Activated T-helper 1 cell treated with anti-CD3 and anti-CD28 coated beads, Interleukin-2, amount 50 U/mL, for 16 hours (primary cell): ENCODE measurements around the gene FOXRED2.
"Not testable (repeated sequence)": the region's sequence is repeated elsewhere in the genome, so short reads cannot be mapped to it uniquely, and the experiment has no call there.

Experiments used
- DNase-seq, 2 donors: peaks; one replicate each; pipeline ENCODE4 v3.0.0-alpha.2; 2020; ENCODE audit warnings: low read depth in 1 of 2, low spot score in 1 of 2

FOXRED2 gene

DNA sequence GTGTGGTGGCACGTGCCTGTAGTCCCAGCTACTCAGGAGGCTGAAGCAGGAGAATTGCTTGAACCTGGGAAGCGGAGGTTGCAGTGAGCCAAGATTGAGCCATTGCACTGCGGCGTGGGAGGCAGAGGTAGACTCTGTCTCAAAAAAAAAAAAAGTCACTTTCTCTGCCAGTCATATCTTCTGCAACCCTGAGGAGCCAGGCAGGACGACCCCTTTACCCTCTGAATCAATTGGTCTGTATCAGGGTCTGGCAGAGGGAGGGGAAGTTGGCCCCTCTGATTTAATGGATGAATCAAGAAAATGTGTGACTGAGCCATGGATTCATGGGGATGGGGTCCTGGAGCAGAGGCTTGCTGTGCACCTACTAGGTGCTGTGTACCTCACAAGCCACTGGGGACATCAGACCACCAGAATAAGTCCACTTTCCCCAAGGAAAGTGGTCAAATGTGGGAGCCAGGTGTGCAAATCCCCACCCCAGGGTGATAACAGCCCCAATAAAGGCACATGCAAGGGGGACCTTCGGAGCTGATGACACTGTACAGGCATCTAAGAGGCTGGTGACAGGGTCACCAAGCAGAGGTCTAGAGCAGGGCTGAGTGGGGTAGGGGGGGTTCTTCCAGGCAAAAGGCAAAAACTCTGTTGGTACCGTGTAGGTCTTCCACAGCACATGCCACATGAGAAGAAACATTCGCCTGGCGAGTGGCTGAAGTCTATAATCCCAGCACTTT lies 54.4 kb downstream of the FOXRED2 start:
- DNase-seq, result no peak

DNA sequence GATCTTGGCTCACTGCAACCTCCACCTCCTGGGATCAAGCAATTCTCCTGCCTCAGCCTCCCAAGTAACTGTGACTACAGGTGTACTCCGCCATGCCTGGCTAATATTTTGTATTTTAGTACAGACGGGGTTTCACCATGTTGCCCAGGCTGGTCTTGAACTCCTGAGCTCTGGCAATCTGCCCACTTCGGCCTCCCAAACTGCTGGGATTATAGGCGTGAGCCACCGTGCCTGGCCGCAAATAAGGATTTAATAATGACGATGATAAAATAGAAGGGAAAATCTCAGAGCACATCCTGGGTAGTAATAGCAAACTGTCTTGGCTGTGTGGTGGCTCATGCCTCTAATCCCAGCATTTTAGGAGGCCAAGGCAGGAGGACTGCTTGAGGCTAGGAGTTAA lies 55.9 kb downstream of the FOXRED2 start:
- DNase-seq, result not testable (repeated sequence)

DNA sequence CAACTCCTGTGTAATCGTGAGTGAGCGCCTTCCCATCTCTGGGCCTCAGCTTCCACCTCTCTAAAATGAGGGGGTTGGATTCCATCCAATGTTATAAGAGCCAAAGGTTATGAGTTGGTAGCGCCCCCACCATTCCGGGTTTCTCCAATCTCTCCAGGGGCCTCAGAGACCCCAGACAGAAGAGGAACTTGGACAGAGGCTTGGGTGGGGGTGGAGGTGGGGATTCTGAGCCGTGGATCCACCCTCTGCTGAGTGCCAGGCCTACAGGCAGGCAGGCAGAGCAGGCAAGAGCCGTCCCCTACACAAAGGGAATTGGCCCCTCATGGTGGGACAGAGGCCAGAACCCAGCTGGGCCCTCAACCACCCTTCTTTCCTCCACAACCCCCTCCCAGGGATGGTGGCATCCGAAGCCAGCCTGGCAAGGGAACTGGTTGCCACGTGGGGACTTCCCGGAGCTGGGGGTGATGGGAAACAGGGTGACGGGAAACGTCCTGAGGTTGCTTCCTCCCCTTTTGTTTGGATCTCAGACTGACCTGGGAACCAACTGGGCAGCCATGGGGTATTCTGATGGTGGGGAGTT lies 57.2 kb downstream of the FOXRED2 start:
- DNase-seq, result no peak

DNA sequence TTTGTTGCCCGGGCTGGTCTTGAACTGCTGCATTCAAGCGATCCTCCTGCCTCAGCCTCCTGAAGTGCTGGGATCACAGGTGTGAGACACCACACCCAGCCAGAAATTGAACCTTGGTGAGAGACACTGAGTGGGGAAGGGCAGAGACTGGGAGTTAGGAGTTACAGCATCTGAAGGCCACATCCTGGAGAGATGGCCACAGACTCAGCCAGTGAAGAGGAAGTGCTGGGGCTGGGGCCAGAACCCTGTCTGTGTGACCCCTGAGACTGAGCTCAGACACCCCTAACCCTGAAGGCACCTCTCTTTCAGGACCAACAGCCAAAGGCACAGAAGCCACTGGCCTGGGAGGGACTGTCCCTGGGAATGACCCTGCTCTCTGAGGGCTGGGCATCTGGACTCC lies 59.2 kb downstream of the FOXRED2 start:
- DNase-seq, result no peak

DNA sequence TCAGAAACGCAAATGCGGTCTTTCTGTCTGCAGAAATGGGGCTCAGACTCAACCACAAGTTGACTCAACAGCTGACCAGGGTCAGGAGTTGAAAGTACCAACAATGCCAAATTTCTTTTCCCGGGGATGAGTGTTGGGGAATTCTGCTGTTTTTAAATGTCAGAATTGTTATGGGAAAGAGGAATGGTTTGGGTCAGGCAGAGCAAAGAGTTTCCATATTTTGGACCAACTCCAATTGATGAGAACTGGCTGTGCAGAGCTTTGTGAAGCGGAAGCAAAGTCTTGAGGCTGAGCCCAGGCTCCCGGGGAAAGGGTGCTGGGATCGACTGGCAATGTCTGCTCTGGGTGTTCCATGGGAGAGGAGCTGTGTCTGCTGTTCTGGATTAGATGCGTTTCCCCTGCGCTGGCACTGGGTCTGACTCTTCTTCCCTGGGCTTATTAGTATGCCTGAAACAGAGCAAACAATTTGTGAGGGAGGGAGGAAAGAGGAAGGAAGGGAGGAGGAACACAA lies 61.6 kb downstream of the FOXRED2 start:
- no peak for DNase-seq

DNA sequence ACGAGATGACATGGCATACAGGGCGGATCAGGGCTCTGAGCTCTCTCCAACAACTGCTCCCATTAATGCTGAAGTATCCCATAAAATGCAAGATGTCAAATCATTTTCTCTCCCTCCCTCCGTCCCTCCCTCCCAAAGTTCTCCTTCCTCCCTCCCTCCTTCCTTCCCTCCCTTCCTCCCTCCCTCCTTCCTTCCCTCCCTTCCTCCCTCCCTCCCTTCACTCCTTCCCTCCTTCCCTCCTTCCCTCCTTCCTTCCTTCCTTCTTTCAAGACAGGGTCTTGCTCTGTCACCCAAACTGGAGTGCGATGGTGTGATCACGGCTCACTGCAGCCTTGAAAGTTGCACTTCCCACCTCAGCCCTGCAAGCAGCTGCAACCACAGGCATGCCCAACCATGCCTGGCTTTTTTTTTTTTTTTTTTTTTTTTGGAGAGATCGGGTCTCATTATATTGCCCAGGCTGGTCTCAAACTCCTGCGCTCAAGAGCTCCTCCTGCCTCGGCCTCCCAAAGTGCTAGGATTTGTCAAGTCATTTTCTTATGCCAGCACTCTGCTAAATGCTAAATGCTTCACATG lies 63.6 kb downstream of the FOXRED2 start:
- no peak for DNase-seq

DNA sequence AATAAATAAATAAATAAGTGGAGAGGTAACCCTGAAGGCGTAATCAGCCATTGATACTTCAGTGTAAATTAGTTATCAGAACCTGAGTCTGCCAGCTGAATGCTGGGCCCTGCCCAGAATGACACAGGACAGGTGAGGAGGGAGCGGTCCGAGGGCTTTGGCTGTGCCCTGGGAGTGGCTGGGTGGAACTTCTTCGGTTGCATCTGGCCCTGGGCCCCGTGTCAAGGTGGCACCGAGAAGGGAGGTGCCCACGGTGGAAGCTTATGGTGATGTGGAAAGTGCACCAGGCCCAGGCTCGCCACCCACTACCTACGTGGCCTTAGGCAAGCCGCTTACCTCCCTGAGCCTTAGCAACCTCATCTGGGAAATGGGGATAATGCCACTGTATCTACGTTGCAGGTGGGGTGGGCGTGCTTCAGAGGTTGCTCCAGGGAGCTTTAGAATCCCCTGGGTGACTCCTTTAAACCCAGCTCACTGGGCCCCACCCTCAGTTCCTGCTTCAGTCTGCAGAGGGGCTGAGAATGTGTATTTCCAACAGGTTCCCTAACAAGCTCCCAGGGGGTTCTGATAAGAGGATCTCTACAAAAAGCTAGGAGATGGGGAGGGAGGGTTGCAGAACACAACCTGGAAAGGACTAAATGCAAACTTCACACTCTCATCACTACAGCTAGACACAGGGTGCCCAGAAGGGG lies 64.2 kb downstream of the FOXRED2 start:
- no peak for DNase-seq

DNA sequence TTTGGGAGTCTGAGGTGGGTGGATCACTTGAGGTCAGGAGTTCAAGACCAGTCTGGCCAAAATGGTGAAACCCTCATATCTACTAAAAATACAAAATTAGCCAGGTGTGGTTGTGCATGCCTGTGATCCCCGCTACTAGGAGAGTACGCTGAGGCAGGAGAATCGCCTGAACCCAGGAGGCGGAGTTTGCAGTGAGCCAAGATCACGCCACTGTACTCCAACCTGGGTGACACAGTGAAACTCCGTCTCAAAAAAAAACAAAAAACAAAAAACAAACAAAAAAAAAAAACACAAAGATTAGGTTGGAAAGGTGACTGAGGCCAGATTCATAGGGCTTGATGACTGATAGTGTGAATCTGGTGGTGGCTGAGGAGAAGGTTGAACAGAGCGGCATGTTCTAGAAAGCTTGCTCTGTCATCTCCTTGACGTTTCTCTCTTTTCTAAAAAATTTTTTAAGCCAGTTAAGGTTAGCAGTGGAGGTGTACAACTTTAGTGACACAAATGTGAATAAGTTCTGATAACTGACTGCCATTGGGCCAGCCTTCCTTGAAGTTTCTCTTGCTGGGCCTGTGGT lies 66.3 kb downstream of the FOXRED2 start:
- no peak for DNase-seq

DNA sequence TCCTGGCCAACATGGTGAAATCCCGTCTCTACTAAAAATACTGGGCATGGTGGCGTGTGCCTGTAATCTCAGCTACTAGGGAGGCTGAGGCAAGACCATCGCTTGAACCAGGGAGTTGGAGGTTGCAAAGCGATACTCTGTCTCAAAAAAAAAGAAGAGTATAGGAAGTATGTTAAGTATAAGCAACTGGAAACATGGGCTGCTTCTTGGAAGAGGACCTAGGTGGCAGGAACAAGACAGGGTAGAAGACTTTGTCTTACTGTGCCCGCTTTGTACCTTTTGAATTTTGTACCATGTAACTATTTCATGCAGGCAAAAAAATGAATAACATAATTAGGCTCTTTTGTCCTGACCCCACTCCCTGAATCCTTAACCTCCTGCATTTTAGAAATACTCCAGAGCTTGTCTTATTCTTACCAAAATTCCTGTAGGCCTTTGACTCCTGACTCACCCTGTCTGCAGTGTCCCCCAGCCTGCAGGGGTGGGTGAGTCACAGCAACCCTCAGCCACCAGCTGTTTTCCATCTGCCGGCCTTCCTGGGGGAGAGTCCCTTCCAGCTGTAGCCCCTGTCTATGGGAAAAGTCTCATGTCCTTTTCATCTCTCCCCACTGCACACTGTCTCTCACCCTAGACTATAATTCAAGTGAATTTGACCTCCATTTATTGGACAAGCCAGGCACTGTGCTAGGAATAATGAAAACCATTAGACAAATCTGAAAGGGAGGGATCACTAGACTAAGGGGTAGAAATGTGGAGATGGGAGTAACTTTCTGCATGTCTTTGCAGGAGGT lies 67.2 kb downstream of the FOXRED2 start:
- no peak for DNase-seq
